Hematopoietic multipotent progenitor cell treated with erythropoietin and hydrocortisone succinate and interleukin-3 and kit ligand, for 6 days (in vitro differentiated cells): ENCODE results near the gene PTPN7.
"Not testable (repeated sequence)": the region's sequence is repeated elsewhere in the genome, so short reads cannot be mapped to it uniquely, and the experiment has no call there.

Experiments
- DNase-seq: peaks from one replicate; pipeline ENCODE4 v3.0.0-alpha.2; 2015

The PTPN7 gene

GRCh38 chr1:202160377-202160940 is at the start of gene PTPN7:
PTPN7 (minus strand) TSS chr1:202160602; CDS start chr1:202159402, 1,200 bp downstream.
- peak; percentile 93 for DNase-seq

GRCh38 chr1:202208351-202208857 is 48.0 kb upstream of the PTPN7 start:
- no peak for DNase-seq

- DNase-seq = peak; percentile 40
Observed at GRCh38 chr1:202207292-202207691, 46.9 kb upstream of the PTPN7 start.

- no peak for DNase-seq
Observed at GRCh38 chr1:202205523-202206190, 45.3 kb upstream of the PTPN7 start.

GRCh38 chr1:202204065-202204464 is 43.7 kb upstream of the PTPN7 start:
- no peak for DNase-seq

- peak; percentile 90 for DNase-seq
Observed at GRCh38 chr1:202203238-202204039, 43.0 kb upstream of the PTPN7 start.

GRCh38 chr1:202202500-202203168 is 42.2 kb upstream of the PTPN7 start:
- DNase-seq = no peak

GRCh38 chr1:202201971-202202370 is 41.6 kb upstream of the PTPN7 start:
- DNase-seq = no peak

- DNase-seq = no peak
Observed at GRCh38 chr1:202201266-202201665, 40.9 kb upstream of the PTPN7 start.

GRCh38 chr1:202200669-202201068 is 40.3 kb upstream of the PTPN7 start:
- DNase-seq = no peak

- no peak for DNase-seq
Observed at GRCh38 chr1:202200112-202200548, 39.7 kb upstream of the PTPN7 start.

GRCh38 chr1:202199040-202199889 is 38.9 kb upstream of the PTPN7 start:
- DNase-seq = peak; percentile 56

- DNase-seq = no peak
Observed at GRCh38 chr1:202198366-202198724, 37.9 kb upstream of the PTPN7 start.

GRCh38 chr1:202197653-202198365 is 37.4 kb upstream of the PTPN7 start:
- DNase-seq = no peak

- DNase-seq = no peak
Observed at GRCh38 chr1:202194328-202194648, 33.9 kb upstream of the PTPN7 start.

GRCh38 chr1:202193614-202194327 is 33.4 kb upstream of the PTPN7 start, which contains the start of gene LGR6:
LGR6 (plus strand) TSS chr1:202193799; CDS start chr1:202193990, 191 bp downstream.
- no peak for DNase-seq

- DNase-seq = peak; percentile 76
Observed at GRCh38 chr1:202192770-202193613, 32.6 kb upstream of the PTPN7 start.

- DNase-seq = not testable (repeated sequence)
Observed at GRCh38 chr1:202191391-202191790, 31.0 kb upstream of the PTPN7 start.

GRCh38 chr1:202189918-202190715 is 29.7 kb upstream of the PTPN7 start:
- no peak for DNase-seq
